KOPT-K1 (cell line): ENCODE results near the gene MAP3K21.

ENCODE experiments used
- H3K27ac ChIP-seq: fragments of 200-600 bp; sonication (generic); 2 replicates; pipeline ENCODE4 v1.5.1; 2016; ENCODE audit warnings: antibody characterized with exemption, mild to moderate bottlenecking, low read depth, low read length; ENCODE audit not compliant: poor library complexity, severe bottlenecking
- H3K36me3 ChIP-seq: fragments of 200-600 bp; sonication (generic); 2 replicates; pipeline ENCODE4 v1.5.1; 2017; ENCODE audit warnings: antibody characterized with exemption, mild to moderate bottlenecking, low read length, moderate library complexity; ENCODE audit not compliant: insufficient read depth
- H3K9me3 ChIP-seq: fragments of 200-600 bp; sonication (generic); 2 replicates; pipeline ENCODE4 v1.5.1; 2017; ENCODE audit warnings: antibody characterized with exemption, low read length, mild to moderate bottlenecking; ENCODE audit not compliant: insufficient read depth, poor library complexity, severe bottlenecking

Gene MAP3K21

DNA sequence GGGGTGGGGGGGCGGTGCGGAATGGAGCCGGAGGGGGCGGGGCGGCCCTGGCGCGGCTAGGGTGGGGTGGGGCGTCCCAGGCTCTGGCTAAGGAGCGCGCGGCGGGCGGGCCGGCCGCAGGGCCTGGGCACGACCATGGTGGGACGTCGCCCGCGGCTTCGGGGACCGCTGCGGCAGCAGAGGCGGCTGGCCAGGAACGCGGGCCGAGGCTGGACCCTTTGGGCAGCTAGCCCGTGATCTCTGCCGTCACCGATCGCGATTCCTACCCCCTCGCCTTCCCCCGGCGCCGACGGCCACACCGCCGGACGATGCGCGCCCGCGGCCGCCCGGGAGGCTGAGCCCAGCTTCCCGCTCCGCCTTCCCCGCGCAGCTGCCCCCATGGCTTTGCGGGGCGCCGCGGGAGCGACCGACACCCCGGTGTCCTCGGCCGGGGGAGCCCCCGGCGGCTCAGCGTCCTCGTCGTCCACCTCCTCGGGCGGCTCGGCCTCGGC lies at the start of gene MAP3K21:
TSS of gene MAP3K21 (plus strand) at position 74 of the 491 bp plus-strand sequence. CDS start at position 379, 305 bp downstream.
- H3K9me3 ChIP-seq: no peaks in the 10 kb centered on the region
- H3K27ac ChIP-seq: peak within 1 kb of the TSS; percentile 20
- H3K36me3 ChIP-seq: no peaks in the 10 kb centered on the region

DNA sequence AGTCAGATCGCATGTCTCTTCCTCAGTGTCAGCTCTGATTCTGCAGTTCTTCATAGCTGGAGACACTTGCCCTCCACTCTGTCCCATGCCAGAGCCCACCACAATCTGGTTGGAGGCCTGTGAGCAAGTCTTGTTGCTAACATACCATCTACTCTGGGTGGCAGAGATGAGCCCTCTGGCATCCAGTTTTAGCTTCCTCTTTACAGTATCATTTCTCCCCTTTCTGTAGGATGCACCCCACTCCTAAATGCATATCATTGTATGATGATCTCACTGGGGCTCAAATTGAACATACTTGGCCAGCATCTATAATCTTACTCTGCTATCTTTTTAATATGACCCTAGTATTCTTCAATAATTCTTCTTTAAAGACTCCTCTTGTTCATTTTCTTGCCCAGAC lies 48.9 kb upstream of the MAP3K21 start:
- Histone ChIP-seq H3K27ac (no peak overlapping the region), H3K36me3 (no peaks in the 10 kb centered on the region), H3K9me3 (no peaks in the 10 kb centered on the region)

DNA sequence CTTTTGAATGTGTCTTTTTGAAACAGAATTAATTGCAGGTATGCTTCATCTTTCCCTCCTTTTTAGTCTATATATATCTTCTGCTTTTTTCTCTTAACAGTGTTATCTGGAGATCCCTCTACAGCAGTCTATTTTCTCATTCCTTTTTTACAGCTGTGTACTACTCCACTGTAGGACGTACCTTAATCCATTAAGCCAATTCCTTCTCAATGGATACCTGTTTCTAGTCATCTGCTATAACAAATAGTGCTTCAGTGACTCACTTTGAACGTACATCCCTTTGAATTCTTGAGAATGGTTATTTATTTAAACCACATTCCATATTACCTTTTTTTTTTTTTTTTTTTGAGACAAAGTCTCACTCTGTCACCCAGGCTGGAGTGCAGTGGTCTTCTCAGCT lies 47.6 kb upstream of the MAP3K21 start:
- H3K9me3 ChIP-seq: no peaks in the 10 kb centered on the region
- no peaks in the 10 kb centered on the region for H3K36me3 ChIP-seq
- no peak overlapping the region for H3K27ac ChIP-seq

DNA sequence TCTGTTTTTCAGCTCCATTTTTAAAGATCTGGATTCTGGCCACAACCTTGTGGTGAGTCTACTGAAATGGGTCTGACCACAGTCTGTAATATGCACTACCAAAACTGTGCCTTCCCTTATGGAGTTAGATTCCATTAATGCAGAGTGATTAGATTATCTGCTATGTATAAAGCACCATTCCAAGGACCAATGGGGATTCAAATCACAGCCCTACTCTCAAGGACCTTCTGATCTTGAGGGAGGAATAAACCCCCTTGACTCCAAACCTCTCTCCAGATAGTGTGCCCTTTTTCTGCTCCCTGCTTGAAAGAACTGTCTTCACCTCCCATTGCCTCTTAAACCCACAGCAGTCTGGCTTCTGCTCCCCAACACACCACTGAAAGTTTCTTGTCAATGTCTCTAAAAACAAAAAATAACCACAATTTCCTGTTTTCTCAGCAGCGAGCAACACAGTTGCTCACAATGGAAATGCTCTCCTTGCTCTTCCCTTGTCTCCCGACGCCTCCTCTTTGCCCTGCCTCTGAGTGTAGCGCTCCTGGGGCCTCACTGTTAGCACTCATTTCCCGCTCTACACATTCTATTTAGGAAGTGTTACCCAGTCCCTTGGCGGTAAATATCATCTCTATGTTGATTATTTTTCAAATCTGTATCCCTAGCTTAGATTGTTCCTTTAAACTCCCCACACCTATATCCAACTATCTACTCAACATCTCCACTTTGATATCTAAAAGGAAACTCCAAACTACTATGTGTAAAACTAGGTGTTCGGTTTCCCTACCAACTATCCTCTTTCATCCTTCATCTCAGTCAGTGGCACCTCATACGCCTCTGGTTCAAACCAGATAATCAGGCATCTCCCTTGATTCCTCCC lies 45.6 kb upstream of the MAP3K21 start:
- H3K27ac ChIP-seq: peak overlapping the region; percentile 53
- no peaks in the 10 kb centered on the region for H3K9me3 ChIP-seq
- no peaks in the 10 kb centered on the region for H3K36me3 ChIP-seq

DNA sequence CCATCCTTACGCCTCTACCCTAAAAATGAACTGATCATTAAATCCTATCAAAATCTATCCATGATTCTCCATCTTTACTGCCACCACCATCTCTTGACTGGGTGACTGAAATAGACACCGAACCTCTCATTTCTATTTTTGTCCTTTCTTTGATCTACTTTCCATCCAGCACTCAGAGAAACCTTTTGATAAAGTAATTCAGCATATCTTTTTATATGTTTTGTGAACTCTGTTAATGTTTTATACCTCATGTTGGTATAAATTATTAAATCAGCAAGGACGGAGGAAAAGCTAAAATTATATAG lies 45.0 kb upstream of the MAP3K21 start:
- Histone ChIP-seq H3K27ac (peak overlapping the region; percentile 53), H3K36me3 (0 out of 2 replicates have a peak, but pooled peaks cover 3% of the 10 kb centered on the region), H3K9me3 (no peaks in the 10 kb centered on the region)

DNA sequence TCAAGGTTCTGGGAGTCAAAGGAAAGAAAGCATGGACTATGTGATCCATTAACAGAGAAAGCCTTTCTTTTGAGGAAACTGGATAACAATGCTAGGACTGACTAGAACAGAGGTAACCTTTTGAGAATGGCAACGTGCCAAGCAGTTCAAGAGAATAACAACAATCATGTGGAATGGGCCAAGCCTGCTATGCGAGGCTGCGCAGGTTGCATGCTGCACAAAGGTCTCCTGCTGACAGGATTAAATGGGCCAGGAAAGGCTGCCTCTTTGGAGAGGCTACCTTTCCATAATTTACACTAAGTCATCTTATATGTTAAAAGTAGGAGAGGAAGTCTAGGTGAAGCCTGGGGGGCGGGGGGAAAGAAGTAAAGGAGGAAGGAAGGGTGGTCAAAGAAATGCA lies 37.8 kb upstream of the MAP3K21 start:
- no peak overlapping the region for H3K27ac ChIP-seq
- H3K9me3 ChIP-seq: no peaks in the 10 kb centered on the region
- H3K36me3 ChIP-seq: peaks cover 22% of the 10 kb centered on the region; the same call in 1 of the 2 replicates

DNA sequence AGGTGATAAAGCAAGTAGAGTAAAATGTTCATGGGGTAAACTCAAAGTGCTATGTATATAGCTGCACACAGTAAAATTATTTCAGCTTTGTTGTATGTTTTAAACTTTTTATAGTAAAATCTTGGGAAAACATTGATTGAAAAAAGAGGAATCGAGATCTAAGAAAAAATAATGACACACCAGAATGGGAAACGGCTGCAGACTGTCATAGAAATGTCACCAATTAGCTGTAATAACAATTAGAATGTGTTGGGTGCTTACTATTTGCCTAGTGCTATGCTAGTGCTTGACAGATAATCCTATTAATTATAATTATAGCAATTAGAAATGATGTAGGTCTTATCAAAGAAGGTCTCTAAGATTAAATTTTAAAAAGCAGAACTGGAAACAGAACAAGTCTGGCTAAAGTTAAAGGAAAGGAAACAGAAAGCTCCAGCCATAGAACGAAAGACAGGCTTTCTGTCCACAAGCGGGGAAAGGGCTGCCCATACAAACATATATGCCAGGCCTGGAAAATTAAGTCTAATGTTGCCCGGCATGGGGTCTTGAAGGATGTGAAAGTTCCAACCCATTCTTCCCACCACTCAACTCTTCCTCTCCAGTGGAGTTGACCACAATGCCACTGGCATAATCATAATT lies 37.0 kb upstream of the MAP3K21 start:
- Histone ChIP-seq H3K36me3 (peaks cover 22% of the 10 kb centered on the region; the same call in 1 of the 2 replicates), H3K9me3 (no peaks in the 10 kb centered on the region), H3K27ac (no peak overlapping the region)

DNA sequence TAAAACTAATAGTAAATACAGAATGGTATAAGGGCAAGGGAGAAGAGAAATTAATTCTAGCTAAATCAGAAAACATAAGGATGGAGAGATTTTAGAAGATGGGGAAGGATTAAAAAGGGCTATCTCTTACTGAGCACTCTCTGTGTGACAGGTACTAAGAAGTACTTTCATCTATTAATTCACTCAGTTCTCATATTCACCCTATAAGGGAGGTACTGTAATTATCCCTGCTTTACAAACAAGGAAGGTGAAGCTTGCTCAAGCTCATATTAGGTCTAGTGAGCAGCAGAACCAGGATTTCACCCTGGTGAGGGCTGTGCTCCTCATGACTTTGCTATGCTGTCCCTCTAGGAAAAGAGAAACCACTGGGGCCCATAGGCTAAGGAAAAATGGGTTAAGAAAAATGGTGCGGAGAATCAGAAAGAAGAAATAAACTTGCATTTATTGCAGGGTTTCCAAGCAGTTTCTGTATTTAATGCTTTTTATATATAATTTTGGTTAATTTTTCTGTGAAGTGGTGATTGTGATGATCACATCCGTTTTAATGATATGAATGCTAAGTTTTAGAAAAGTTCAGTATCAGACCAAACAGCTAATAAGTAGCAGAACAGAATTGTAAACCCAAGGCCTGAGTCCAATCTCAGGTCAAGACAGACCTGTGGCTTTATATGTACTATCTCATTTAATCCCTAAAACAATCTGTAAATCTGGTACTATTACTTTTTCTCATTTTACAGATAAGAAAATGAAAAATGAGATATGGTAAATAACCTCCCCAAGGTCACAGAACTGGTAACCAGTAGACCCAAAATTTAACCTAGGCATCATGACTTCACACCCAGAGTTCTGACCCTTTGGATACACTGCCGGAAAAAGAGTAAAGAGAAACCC lies 33.7 kb upstream of the MAP3K21 start:
- Histone ChIP-seq H3K27ac (no peak overlapping the region), H3K9me3 (no peaks in the 10 kb centered on the region), H3K36me3 (peaks cover 9% of the 10 kb centered on the region; the same call in 1 of the 2 replicates)

DNA sequence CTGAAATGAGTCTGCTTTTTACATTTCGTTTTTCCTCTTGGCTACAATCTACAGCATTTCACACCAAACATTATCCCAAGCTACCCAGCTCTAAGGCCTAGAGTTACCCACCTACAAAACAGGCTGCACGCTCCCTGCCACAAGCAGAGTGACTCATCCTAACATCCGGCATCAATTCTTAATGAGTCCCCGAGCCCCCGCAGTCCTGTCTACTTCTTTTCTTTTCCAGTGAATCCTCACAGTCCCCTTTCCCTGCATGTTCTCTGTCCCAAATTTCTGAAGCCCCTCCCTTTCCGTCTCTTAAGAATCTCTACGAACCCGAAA lies 32.6 kb upstream of the MAP3K21 start:
- H3K9me3 ChIP-seq: no peaks in the 10 kb centered on the region
- no peaks in the 10 kb centered on the region for H3K36me3 ChIP-seq
- peak overlapping the region; percentile 61 for H3K27ac ChIP-seq

DNA sequence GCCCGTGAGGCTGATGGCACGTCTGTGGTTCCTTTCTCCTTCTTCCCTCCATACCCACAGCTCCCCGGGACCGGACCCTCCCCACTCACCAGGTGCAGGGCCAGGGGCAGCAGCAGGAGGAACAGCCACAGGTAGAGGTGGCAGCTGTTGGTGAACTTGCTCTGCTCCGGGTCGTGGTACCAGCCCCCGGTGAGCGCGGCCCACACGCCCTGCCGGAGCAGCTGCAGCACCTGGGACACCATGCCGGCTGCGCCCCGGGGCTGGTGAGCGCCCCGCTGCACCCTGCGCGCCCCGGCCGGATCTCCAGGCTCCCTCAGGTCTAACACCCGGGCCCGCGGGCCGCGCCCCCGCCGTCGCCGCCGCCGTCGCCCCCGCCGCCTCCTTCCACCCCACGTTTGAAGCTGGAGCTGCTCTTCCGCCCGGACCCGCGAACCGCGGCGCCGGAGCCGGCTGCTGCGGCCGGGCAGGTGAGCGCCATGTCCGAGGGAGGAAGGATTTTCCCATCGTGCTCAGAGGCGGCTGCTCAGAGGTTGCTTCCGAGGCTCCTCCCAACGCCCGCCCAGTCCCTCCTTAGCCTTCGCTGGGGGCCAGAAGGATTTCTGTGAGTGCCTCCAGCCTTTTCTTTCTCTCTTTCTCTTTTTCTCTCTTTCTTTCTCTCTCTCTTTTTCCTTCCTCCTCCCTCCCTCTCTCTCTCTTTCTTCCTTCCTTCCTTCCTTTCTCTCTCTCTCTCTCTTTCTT lies 32.1 kb upstream of the MAP3K21 start, which contains the start of gene PCNX2:
TSS of gene PCNX2 (minus strand) at position 489 of the 738 bp plus-strand sequence. CDS start at position 242, 247 bp downstream.
- no peaks in the 10 kb centered on the region for H3K36me3 ChIP-seq
- no peaks in the 10 kb centered on the region for H3K9me3 ChIP-seq
- H3K27ac ChIP-seq: peak within 1 kb of the TSS; percentile 61

DNA sequence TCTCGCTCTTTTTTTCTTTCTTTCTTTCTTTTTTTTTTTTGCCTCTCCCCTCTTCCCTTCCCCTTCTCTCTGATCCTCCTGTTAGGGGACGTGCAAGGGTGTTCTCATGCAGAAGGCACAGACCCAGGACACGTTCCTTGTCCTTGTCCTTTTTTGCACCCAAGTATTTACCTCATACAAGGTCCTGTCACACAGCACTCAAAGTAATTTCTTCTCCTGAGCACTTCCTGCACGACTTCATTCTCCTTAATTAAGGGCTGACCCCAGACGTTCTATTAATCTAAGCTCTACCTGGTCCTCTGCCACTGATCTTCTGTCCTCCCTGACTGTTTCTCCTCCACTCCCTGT lies 31.6 kb upstream of the MAP3K21 start:
- peak overlapping the region; percentile 61 for H3K27ac ChIP-seq
- no peaks in the 10 kb centered on the region for H3K9me3 ChIP-seq
- H3K36me3 ChIP-seq: no peaks in the 10 kb centered on the region

DNA sequence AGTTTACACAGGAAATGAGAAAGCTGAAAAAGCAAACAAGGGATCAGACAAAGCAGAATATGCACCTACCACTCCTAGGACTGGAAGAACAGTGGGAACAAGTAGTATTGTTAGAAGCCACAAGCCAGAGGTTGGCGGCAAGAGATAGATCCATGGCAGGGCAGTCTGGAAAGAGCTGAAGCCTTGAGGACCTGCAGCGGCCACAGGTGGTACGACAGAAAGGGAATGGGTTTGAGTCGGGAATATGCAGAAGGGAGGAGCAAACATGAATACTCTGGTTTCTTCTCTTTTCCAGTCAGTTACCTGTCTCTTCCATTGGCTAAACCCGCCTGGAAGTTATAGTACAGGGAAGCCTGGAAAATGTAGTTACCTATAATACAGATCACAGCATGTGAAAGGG lies 28.1 kb upstream of the MAP3K21 start:
- H3K9me3 ChIP-seq: peaks cover 6% of the 10 kb centered on the region
- H3K27ac ChIP-seq: no peak overlapping the region
- H3K36me3 ChIP-seq: no peaks in the 10 kb centered on the region

DNA sequence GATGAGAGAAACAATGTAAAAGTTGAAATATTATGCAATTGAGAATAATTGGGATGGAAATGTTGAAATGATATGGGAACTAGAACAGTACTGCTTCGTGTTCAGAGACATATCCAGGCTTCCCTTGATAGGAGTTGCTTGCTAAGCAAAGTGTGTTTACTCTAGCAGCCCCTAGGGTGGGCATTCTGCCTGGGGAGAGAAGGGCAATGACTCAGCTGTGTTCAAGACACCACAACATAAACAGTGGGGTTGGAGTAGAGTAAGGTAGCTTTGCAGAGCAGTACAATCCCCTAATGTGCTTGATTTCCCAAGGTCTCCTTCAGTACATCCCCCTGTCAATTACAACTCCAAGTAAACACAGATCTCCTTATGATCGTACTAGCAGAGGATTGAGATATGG lies 27.2 kb upstream of the MAP3K21 start:
- Histone ChIP-seq H3K9me3 (peaks cover 6% of the 10 kb centered on the region), H3K27ac (no peak overlapping the region), H3K36me3 (no peaks in the 10 kb centered on the region)

DNA sequence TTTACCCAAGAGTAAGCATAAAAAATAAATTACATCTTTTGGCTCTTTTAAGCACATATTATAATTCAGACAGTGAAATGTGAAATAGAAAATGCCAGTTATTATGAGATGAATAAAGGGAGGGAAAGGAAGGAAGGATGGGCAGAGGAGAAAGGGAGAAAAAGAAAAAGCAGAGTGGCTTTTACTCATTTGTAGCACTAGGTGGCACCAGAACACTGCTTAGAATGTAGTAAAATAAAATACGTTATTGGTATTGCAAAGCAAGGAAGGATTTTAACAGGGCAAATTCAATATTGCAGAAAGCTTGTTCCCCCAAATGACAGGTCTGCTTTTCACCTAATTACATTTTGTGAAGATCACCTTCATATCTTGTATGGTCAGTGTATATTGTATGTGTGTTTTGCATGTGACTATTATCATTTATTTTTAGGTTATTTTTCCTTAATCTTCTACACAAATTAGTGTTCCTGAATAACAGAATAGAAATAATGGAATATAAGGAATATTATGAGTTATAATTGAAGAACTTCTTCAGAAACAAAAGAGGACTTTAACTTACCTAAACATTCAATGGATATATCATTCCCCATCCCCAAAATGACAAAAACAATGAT lies 22.9 kb upstream of the MAP3K21 start:
- Histone ChIP-seq H3K27ac (no peak overlapping the region), H3K9me3 (peaks cover 6% of the 10 kb centered on the region), H3K36me3 (no peaks in the 10 kb centered on the region)
